HG03108 (cell line): Measurements from ENCODE around the gene NEK8.
"Not testable (repeated sequence)": the region's sequence is repeated elsewhere in the genome, so short reads cannot be mapped to it uniquely, and the experiment has no call there.

ENCODE experiments used
- ATAC-seq: cut with Tn5 transposase; IDR thresholded peaks from one replicate; pipeline ENCODE4 v1.9.1; 2021; ENCODE audit warnings: moderate library complexity; ENCODE audit not compliant: unreplicated experiment

NEK8 gene

GRCh38 chr17:28760601-28761562, 32.3 kb downstream of the NEK8 start:
- no peak for ATAC-seq

GRCh38 chr17:28763137-28763799, 34.7 kb downstream of the NEK8 start:
- ATAC-seq: peak; percentile 75

- ATAC-seq: peak; percentile 20
These were observed 35.2 kb downstream of the NEK8 start for GRCh38 chr17:28763804-28764266.

GRCh38 chr17:28765038-28765437, 36.5 kb downstream of the NEK8 start:
- no peak for ATAC-seq

- no peak for ATAC-seq
These were observed 45.1 kb downstream of the NEK8 start for GRCh38 chr17:28773736-28774135.

GRCh38 chr17:28774206-28774605, 45.6 kb downstream of the NEK8 start:
- ATAC-seq: no peak

GRCh38 chr17:28777178-28777577, 48.6 kb downstream of the NEK8 start:
- ATAC-seq: no peak

- not testable (repeated sequence) for ATAC-seq
These were observed 51.0 kb downstream of the NEK8 start for GRCh38 chr17:28779601-28780000.

GRCh38 chr17:28783161-28783560, 54.6 kb downstream of the NEK8 start:
- ATAC-seq: no peak

- no peak for ATAC-seq
These were observed 59.5 kb downstream of the NEK8 start for GRCh38 chr17:28788100-28788499.
